Suprapubic skin (tissue), 4 donors: ENCODE measurements around the gene TEK. TPM values are rescaled to one million over a fixed set of nuclear protein-coding genes. Genes with fewer than 3 reads are reported as not detected.

Source experiments
- DNase-seq, 2 donors: peaks; one replicate each; pipeline ENCODE4 v3.0.0-alpha.2; 2019; ENCODE audit warnings: low spot score in 2 of 2
- H3K27ac ChIP-seq: fragments of 200-600 bp; sonication (generic); one replicate; pipeline ENCODE4 v1.5.1; 2019
- H3K27me3 ChIP-seq: fragments of 200-600 bp; sonication (generic); one replicate; pipeline ENCODE4 v1.5.1; 2019
- H3K36me3 ChIP-seq: fragments of 200-600 bp; sonication (generic); one replicate; pipeline ENCODE4 v1.5.1; 2019
- H3K4me1 ChIP-seq: fragments of 200-600 bp; sonication (generic); one replicate; pipeline ENCODE4 v1.5.1; 2019
- H3K4me3 ChIP-seq: fragments of 200-600 bp; sonication (generic); one replicate; pipeline ENCODE4 v1.5.1; 2019; ENCODE audit warnings: mild to moderate bottlenecking
- H3K9me3 ChIP-seq: fragments of 200-600 bp; sonication (generic); one replicate; pipeline ENCODE4 v1.5.1; 2019
- EP300 ChIP-seq: sonication (generic); formaldehyde crosslinking; IDR thresholded peaks from one replicate; pipeline ENCODE4 v1.6.1; 2017; ENCODE audit warnings: antibody characterized with exemption
- POLR2A ChIP-seq, 2 donors: fragments of 450-650 bp; IDR thresholded peaks; one replicate each; pipeline ENCODE4 v1.6.1; 2017; ENCODE audit warnings: antibody characterized with exemption in 2 of 2, mild to moderate bottlenecking in 2 of 2, moderate library complexity in 2 of 2
- POLR2AphosphoS5 ChIP-seq, 3 donors: sonication (generic); formaldehyde crosslinking; IDR thresholded peaks; one replicate each; pipeline ENCODE4 v1.6.1; 2017; ENCODE audit warnings: antibody characterized with exemption in 3 of 3
- WGBS: methylation state at CpG from one replicate; pipeline ENCODE4 v1.1.5; 2018; 5-methylcytosine and 5-hydroxymethylcytosine counted together
- total RNA-seq, 4 donors: library from RNA; depleted of rRNA; stranded (reverse); fragments of >200 nt; gene quantifications; one replicate each; pipeline ENCODE4 v1.1.0, GENCODE V29; 2016
- TF ChIP-seq, protein P1 (sequence below), 2 donors: fragments of 200-600 bp in 1 of 2; fragments of 450-650 bp in 1 of 2; sonication (generic) in 1 of 2; IDR thresholded peaks; one replicate each; pipeline ENCODE4 v1.5.1; 2016 to 2019; ENCODE audit warnings: antibody characterized with exemption in 2 of 2, mild to moderate bottlenecking in 1 of 2, moderate library complexity in 1 of 2

The TEK gene
- total RNA-seq, 4 donors from 2014 or later: 2.0 to 7.1 (median 5.2) TPM

- WGBS: 63% methylated on average over 1 of the region's 1 CpG
- Histone ChIP-seq H3K27me3 (no peaks in the 10 kb centered on the region), H3K4me3 (no peak overlapping the region), H3K9me3 (no peaks in the 10 kb centered on the region), H3K36me3 (no peaks in the 10 kb centered on the region), H3K27ac (no peak overlapping the region), H3K4me1 (no peaks in the 10 kb centered on the region)
- TF ChIP-seq EP300 (no peak), POLR2A (IDR thresholded peaks at IDR 0.05) (no peak), POLR2AphosphoS5 (IDR thresholded peaks at IDR 0.05) (no peak)
- TF ChIP-seq, protein P1, sequence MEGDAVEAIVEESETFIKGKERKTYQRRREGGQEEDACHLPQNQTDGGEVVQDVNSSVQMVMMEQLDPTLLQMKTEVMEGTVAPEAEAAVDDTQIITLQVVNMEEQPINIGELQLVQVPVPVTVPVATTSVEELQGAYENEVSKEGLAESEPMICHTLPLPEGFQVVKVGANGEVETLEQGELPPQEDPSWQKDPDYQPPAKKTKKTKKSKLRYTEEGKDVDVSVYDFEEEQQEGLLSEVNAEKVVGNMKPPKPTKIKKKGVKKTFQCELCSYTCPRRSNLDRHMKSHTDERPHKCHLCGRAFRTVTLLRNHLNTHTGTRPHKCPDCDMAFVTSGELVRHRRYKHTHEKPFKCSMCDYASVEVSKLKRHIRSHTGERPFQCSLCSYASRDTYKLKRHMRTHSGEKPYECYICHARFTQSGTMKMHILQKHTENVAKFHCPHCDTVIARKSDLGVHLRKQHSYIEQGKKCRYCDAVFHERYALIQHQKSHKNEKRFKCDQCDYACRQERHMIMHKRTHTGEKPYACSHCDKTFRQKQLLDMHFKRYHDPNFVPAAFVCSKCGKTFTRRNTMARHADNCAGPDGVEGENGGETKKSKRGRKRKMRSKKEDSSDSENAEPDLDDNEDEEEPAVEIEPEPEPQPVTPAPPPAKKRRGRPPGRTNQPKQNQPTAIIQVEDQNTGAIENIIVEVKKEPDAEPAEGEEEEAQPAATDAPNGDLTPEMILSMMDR (IDR thresholded peaks at IDR 0.05): no peak
- DNase-seq: no peak
Observed at GRCh38 chr9:27168496-27168895, 59.5 kb downstream of the TEK start.

GRCh38 chr9:27168951-27169350 lies 59.9 kb downstream of the TEK start:
- no peak overlapping the region for H3K4me3 ChIP-seq
- 93% methylated on average over 3 of the region's 3 CpGs for WGBS
- TF ChIP-seq POLR2AphosphoS5 (IDR thresholded peaks at IDR 0.05) (no peak), POLR2A (IDR thresholded peaks at IDR 0.05) (no peak), EP300 (no peak)
- TF ChIP-seq, protein P1 (IDR thresholded peaks at IDR 0.05): no peak

GRCh38 chr9:27176971-27177370 lies 67.9 kb downstream of the TEK start:
- no peaks in the 10 kb centered on the region for H3K27me3 ChIP-seq
- no peak for DNase-seq
- H3K9me3 ChIP-seq: no peaks in the 10 kb centered on the region
- WGBS: 79% methylated on average over 3 of the region's 3 CpGs
- H3K4me3 ChIP-seq: no peak overlapping the region
- TF ChIP-seq, protein P1 (IDR thresholded peaks at IDR 0.05): no peak
- TF ChIP-seq EP300 (no peak), POLR2A (IDR thresholded peaks at IDR 0.05) (no peak), POLR2AphosphoS5 (IDR thresholded peaks at IDR 0.05) (no peak)
- peaks cover 4% of the 10 kb centered on the region for H3K4me1 ChIP-seq
- no peaks in the 10 kb centered on the region for H3K36me3 ChIP-seq
- H3K27ac ChIP-seq: no peak overlapping the region

More at GRCh38 chr9:27168951-27169350, 59.9 kb downstream of the TEK start:
- Histone ChIP-seq H3K36me3 (no peaks in the 10 kb centered on the region), H3K4me1 (no peaks in the 10 kb centered on the region), H3K9me3 (no peaks in the 10 kb centered on the region), H3K27ac (no peak overlapping the region), H3K27me3 (no peaks in the 10 kb centered on the region)
- no peak for DNase-seq

GRCh38 chr9:27179245-27179865 lies 70.3 kb downstream of the TEK start:
- no peaks in the 10 kb centered on the region for H3K27me3 ChIP-seq
- TF ChIP-seq, protein P1 (IDR thresholded peaks at IDR 0.05): no peak
- no peak for TF ChIP-seq POLR2A (IDR thresholded peaks at IDR 0.05)
- TF ChIP-seq EP300: no peak
- no peak for TF ChIP-seq POLR2AphosphoS5 (IDR thresholded peaks at IDR 0.05)
- no peaks in the 10 kb centered on the region for H3K36me3 ChIP-seq
- H3K9me3 ChIP-seq: no peaks in the 10 kb centered on the region
- 58% methylated on average over 2 of the region's 2 CpGs for WGBS
- H3K4me3 ChIP-seq: no peak overlapping the region
- H3K27ac ChIP-seq: no peak overlapping the region
- no peak for DNase-seq
- peaks cover 7% of the 10 kb centered on the region for H3K4me1 ChIP-seq

- no peak overlapping the region for H3K4me3 ChIP-seq
- 28% methylated on average over 4 of the region's 4 CpGs for WGBS
- no peaks in the 10 kb centered on the region for H3K9me3 ChIP-seq
- no peak for TF ChIP-seq POLR2A (IDR thresholded peaks at IDR 0.05)
- no peak for TF ChIP-seq POLR2AphosphoS5 (IDR thresholded peaks at IDR 0.05)
- H3K27me3 ChIP-seq: no peaks in the 10 kb centered on the region
- DNase-seq: no peak
- H3K36me3 ChIP-seq: no peaks in the 10 kb centered on the region
- no peak overlapping the region for H3K27ac ChIP-seq
- peaks cover 7% of the 10 kb centered on the region for H3K4me1 ChIP-seq
Observed at GRCh38 chr9:27181381-27181780, 72.4 kb downstream of the TEK start.

GRCh38 chr9:27182421-27182820 lies 73.4 kb downstream of the TEK start:
- no peak overlapping the region for H3K27ac ChIP-seq
- TF ChIP-seq POLR2A (IDR thresholded peaks at IDR 0.05): no peak
- TF ChIP-seq EP300: no peak
- TF ChIP-seq, protein P1 (IDR thresholded peaks at IDR 0.05): no peak
- no peak for TF ChIP-seq POLR2AphosphoS5 (IDR thresholded peaks at IDR 0.05)
- no peak overlapping the region for H3K4me3 ChIP-seq
- 56% methylated on average over 3 of the region's 3 CpGs for WGBS
- no peaks in the 10 kb centered on the region for H3K36me3 ChIP-seq
- no peaks in the 10 kb centered on the region for H3K27me3 ChIP-seq
- peaks cover 7% of the 10 kb centered on the region for H3K4me1 ChIP-seq
- no peak for DNase-seq
- no peaks in the 10 kb centered on the region for H3K9me3 ChIP-seq
